NT2/D1 (cell line): ENCODE results near the gene GRK5.

Source experiments
- SUZ12 ChIP-seq: IDR thresholded peaks from 2 replicates; pipeline ENCODE4 v1.6.1; 2011; ENCODE audit not compliant: insufficient read length, insufficient read depth; ENCODE audit errors: extremely low read depth
- YY1 ChIP-seq: IDR thresholded peaks from 2 replicates; pipeline ENCODE4 v1.6.1; 2011; ENCODE audit not compliant: insufficient read length, insufficient read depth

GRCh38 chr10:119211176-119211575 is 3.8 kb downstream of the GRK5 start:
- TF ChIP-seq SUZ12 (no peak), YY1 (no peak)
